Liver (tissue), 9 donors: Measurements from ENCODE around the gene GALNT9. TPM values are rescaled to one million over a fixed set of nuclear protein-coding genes. Genes with fewer than 3 reads are reported as not detected.

Experiments
- DNase-seq: peaks from one replicate; pipeline ENCODE4 v3.0.0-alpha.2; 2017; ENCODE audit warnings: low spot score
- H3K27ac ChIP-seq, 2 donors: one replicate each; pipeline ENCODE4 v1.7.0; 2013; ENCODE audit warnings: inconsistent platforms in 2 of 2, low read length in 2 of 2, control low read depth in 1 of 2, low read depth in 1 of 2, mild to moderate bottlenecking in 1 of 2
- H3K27me3 ChIP-seq, 4 donors: one replicate each; pipeline versions ENCODE4 v1.6.1 to v1.7.0; 2013; ENCODE audit warnings: low read length in 3 of 4, inconsistent platforms in 1 of 4, mild to moderate bottlenecking in 1 of 4, moderate library complexity in 1 of 4; ENCODE audit not compliant: control insufficient read depth in 4 of 4, insufficient read depth in 4 of 4
- H3K36me3 ChIP-seq, 4 donors: one replicate each; pipeline versions ENCODE4 v1.6.1 to v1.7.0; 2013; ENCODE audit warnings: low read length in 3 of 4, mild to moderate bottlenecking in 3 of 4, low read depth in 1 of 4, moderate library complexity in 1 of 4; ENCODE audit not compliant: control insufficient read depth in 4 of 4, insufficient read depth in 3 of 4
- H3K4me1 ChIP-seq, 4 donors: one replicate each; pipeline versions ENCODE4 v1.6.1 to v1.7.0; 2013; ENCODE audit warnings: low read length in 3 of 4, mild to moderate bottlenecking in 3 of 4, moderate library complexity in 1 of 4; ENCODE audit not compliant: control insufficient read depth in 4 of 4, insufficient read depth in 4 of 4
- H3K4me3 ChIP-seq, 3 donors: one replicate each; pipeline versions ENCODE4 v1.6.1 to v1.7.0; 2013; ENCODE audit warnings: low read length in 3 of 3, control low read depth in 1 of 3, low read depth in 1 of 3, mild to moderate bottlenecking in 1 of 3
- H3K9ac ChIP-seq, 2 donors: one replicate each; pipeline ENCODE4 v1.7.0; 2013; ENCODE audit warnings: low read length in 2 of 2, mild to moderate bottlenecking in 2 of 2, moderate library complexity in 2 of 2, control low read depth in 1 of 2, low read depth in 1 of 2
- H3K9me3 ChIP-seq, 4 donors: one replicate each; pipeline versions ENCODE4 v1.6.1 to v1.7.0; 2013; ENCODE audit warnings: low read length in 3 of 4; ENCODE audit not compliant: control insufficient read depth in 4 of 4
- EGR1 ChIP-seq, 2 donors: IDR thresholded peaks; 2 replicates each; pipeline ENCODE4 v1.6.1; 2016 to 2018; ENCODE audit warnings: antibody characterized with exemption in 2 of 2, low read depth in 2 of 2
- FOXA1 ChIP-seq: IDR thresholded peaks from 2 replicates; pipeline ENCODE4 v1.6.1; 2016; ENCODE audit warnings: antibody characterized with exemption
- FOXA2 ChIP-seq: IDR thresholded peaks from 2 replicates; pipeline ENCODE4 v1.6.1; 2016; ENCODE audit warnings: antibody characterized with exemption
- HNF4A ChIP-seq, 2 donors: conservative IDR thresholded peaks; 2 replicates each; pipeline ENCODE4 v1.6.1; 2016; ENCODE audit warnings: antibody characterized with exemption in 2 of 2, mild to moderate bottlenecking in 2 of 2
- HNF4G ChIP-seq: IDR thresholded peaks from 2 replicates; pipeline ENCODE4 v1.6.1; 2016; ENCODE audit warnings: antibody characterized with exemption
- JUND ChIP-seq, 2 donors: IDR thresholded peaks; 2 replicates each; pipeline ENCODE4 v1.6.1; 2016; ENCODE audit warnings: antibody characterized with exemption in 2 of 2
- MAX ChIP-seq: IDR thresholded peaks from 2 replicates; pipeline ENCODE4 v1.6.1; 2016; ENCODE audit warnings: antibody characterized with exemption
- NR2F2 ChIP-seq: IDR thresholded peaks from 2 replicates; pipeline ENCODE4 v1.6.1; 2016; ENCODE audit warnings: antibody characterized with exemption
- RAD21 ChIP-seq, 2 donors: IDR thresholded peaks; 2 replicates each; pipeline ENCODE4 v1.6.1; 2016; ENCODE audit warnings: antibody characterized with exemption in 2 of 2, mild to moderate bottlenecking in 2 of 2
- SP1 ChIP-seq: IDR thresholded peaks from 2 replicates; pipeline ENCODE4 v1.6.1; 2018; ENCODE audit warnings: antibody characterized with exemption, mild to moderate bottlenecking
- WGBS: extraction: QIAGEN DNeasy Blood & Tissue Kit; methylation state at CpG from one replicate; pipeline ENCODE4 v1.1.7; 2013; 5-methylcytosine and 5-hydroxymethylcytosine counted together
- polyA plus RNA-seq, 2 donors: library from polyadenylated mRNA; stranded (reverse) in 1 of 2; unstranded in 1 of 2; fragments of 200-250 nt in 1 of 2; fragments of >200 nt in 1 of 2; fragmentation: Nextera tagmentation in 1 of 2; extraction: Ambion mirVana in 1 of 2; gene quantifications; one replicate each; pipeline versions ENCODE4 v1.2.1 to v1.2.3, GENCODE V29; 2013 to 2015
- total RNA-seq, 2 donors: library from RNA; depleted of rRNA; stranded (reverse); fragments of >200 nt; gene quantifications; one replicate each; pipeline ENCODE4 v1.2.3, GENCODE V29; 2014
- TF ChIP-seq, protein P1 (sequence below): fragments of 150-350 bp; IDR thresholded peaks from 2 replicates; pipeline ENCODE4 v1.5.1; 2017; ENCODE audit warnings: improper control_type of control experiment, low read depth, low read length; ENCODE audit not compliant: missing input control
- TF ChIP-seq, protein P2 (sequence below): IDR thresholded peaks from 2 replicates; pipeline ENCODE4 v1.6.1; 2016; ENCODE audit warnings: antibody characterized with exemption, mild to moderate bottlenecking
- donor health status: healthy.
- donor health status: healthy.
- donor health status: healthy.
- donor health status: healthy.
- donor health status: healthy.

Gene GALNT9
- total and polyA plus RNA-seq, 4 donors, result 0.05 to 0.25 (median 0.09) TPM; not detected in 1

- no peaks in the 10 kb centered on the region for H3K9me3 ChIP-seq
- TF ChIP-seq FOXA2 (no peak), HNF4A (conservative IDR thresholded peaks at IDR 0.05) (no peak), JUND (IDR thresholded peaks at IDR 0.05) (no peak), FOXA1 (no peak), EGR1 (IDR thresholded peaks at IDR 0.05; ENCODE audit: low read depth in 2 of 2) (no peak), MAX (no peak), RAD21 (IDR thresholded peaks at IDR 0.05) (no peak), HNF4G (no peak), SP1 (no peak)
- TF ChIP-seq, protein P1, sequence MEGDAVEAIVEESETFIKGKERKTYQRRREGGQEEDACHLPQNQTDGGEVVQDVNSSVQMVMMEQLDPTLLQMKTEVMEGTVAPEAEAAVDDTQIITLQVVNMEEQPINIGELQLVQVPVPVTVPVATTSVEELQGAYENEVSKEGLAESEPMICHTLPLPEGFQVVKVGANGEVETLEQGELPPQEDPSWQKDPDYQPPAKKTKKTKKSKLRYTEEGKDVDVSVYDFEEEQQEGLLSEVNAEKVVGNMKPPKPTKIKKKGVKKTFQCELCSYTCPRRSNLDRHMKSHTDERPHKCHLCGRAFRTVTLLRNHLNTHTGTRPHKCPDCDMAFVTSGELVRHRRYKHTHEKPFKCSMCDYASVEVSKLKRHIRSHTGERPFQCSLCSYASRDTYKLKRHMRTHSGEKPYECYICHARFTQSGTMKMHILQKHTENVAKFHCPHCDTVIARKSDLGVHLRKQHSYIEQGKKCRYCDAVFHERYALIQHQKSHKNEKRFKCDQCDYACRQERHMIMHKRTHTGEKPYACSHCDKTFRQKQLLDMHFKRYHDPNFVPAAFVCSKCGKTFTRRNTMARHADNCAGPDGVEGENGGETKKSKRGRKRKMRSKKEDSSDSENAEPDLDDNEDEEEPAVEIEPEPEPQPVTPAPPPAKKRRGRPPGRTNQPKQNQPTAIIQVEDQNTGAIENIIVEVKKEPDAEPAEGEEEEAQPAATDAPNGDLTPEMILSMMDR, result no peak
- TF ChIP-seq, protein P2, sequence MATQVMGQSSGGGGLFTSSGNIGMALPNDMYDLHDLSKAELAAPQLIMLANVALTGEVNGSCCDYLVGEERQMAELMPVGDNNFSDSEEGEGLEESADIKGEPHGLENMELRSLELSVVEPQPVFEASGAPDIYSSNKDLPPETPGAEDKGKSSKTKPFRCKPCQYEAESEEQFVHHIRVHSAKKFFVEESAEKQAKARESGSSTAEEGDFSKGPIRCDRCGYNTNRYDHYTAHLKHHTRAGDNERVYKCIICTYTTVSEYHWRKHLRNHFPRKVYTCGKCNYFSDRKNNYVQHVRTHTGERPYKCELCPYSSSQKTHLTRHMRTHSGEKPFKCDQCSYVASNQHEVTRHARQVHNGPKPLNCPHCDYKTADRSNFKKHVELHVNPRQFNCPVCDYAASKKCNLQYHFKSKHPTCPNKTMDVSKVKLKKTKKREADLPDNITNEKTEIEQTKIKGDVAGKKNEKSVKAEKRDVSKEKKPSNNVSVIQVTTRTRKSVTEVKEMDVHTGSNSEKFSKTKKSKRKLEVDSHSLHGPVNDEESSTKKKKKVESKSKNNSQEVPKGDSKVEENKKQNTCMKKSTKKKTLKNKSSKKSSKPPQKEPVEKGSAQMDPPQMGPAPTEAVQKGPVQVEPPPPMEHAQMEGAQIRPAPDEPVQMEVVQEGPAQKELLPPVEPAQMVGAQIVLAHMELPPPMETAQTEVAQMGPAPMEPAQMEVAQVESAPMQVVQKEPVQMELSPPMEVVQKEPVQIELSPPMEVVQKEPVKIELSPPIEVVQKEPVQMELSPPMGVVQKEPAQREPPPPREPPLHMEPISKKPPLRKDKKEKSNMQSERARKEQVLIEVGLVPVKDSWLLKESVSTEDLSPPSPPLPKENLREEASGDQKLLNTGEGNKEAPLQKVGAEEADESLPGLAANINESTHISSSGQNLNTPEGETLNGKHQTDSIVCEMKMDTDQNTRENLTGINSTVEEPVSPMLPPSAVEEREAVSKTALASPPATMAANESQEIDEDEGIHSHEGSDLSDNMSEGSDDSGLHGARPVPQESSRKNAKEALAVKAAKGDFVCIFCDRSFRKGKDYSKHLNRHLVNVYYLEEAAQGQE, result no peak
- no peak overlapping the region for H3K9ac ChIP-seq
- no peak overlapping the region for H3K27ac ChIP-seq
- peaks cover 0 to 1% (median under 1%) of the 10 kb centered on the region in 4 donors for H3K4me1 ChIP-seq
- no peaks in the 10 kb centered on the region for H3K36me3 ChIP-seq
- DNase-seq, result no peak
- H3K27me3 ChIP-seq, result no peaks in the 10 kb centered on the region
- 70% methylated on average over 33 of the region's 33 CpGs for WGBS
- no peak overlapping the region for H3K4me3 ChIP-seq
Measured at GRCh38 chr12:132284071-132284826, 45.1 kb downstream of the GALNT9 start.

- Histone ChIP-seq H3K36me3 (no peaks in the 10 kb centered on the region), H3K27me3 (no peaks in the 10 kb centered on the region), H3K9ac (no peak overlapping the region), H3K4me1 (peaks cover 0 to 4% (median 1%) of the 10 kb centered on the region in 4 donors), H3K4me3 (no peak overlapping the region), H3K27ac (no peak overlapping the region), H3K9me3 (no peaks in the 10 kb centered on the region)
- WGBS, result 43% methylated on average over 39 of the region's 39 CpGs
- no peak for DNase-seq
- TF ChIP-seq JUND (IDR thresholded peaks at IDR 0.05), result no peak
- TF ChIP-seq NR2F2, result no peak
- no peak for TF ChIP-seq SP1
- TF ChIP-seq, protein P2, result no peak
- TF ChIP-seq FOXA2, result no peak
Measured at GRCh38 chr12:132282950-132283771, 46.2 kb downstream of the GALNT9 start.
